GM18511 (cell line): ENCODE data around the gene MAD1L1.

Experiments used
- ATAC-seq: cut with Tn5 transposase; IDR thresholded peaks from one replicate; pipeline ENCODE4 v1.9.1; 2021; ENCODE audit warnings: mild to moderate bottlenecking, moderate library complexity; ENCODE audit not compliant: unreplicated experiment

The MAD1L1 gene

GRCh38 chr7:2219606-2220005 lies 13.1 kb downstream of the MAD1L1 start:
- ATAC-seq = no peak

- no peak for ATAC-seq
These were observed 13.6 kb downstream of the MAD1L1 start for GRCh38 chr7:2219136-2219535.

GRCh38 chr7:2218444-2218785 lies 14.3 kb downstream of the MAD1L1 start:
- no peak for ATAC-seq

GRCh38 chr7:2217716-2218443 lies 14.9 kb downstream of the MAD1L1 start:
- ATAC-seq = no peak

GRCh38 chr7:2217206-2217605 lies 15.5 kb downstream of the MAD1L1 start:
- ATAC-seq = no peak

- no peak for ATAC-seq
These were observed 16.9 kb downstream of the MAD1L1 start for GRCh38 chr7:2215851-2216250.

- ATAC-seq = no peak
These were observed 18.1 kb downstream of the MAD1L1 start for GRCh38 chr7:2214636-2215035.

- ATAC-seq = no peak
These were observed 19.1 kb downstream of the MAD1L1 start for GRCh38 chr7:2213551-2214215.

GRCh38 chr7:2212906-2213305 lies 19.8 kb downstream of the MAD1L1 start:
- ATAC-seq = no peak

- ATAC-seq = no peak
These were observed 20.8 kb downstream of the MAD1L1 start for GRCh38 chr7:2211926-2212325.

- no peak for ATAC-seq
These were observed 21.4 kb downstream of the MAD1L1 start for GRCh38 chr7:2211259-2211880.

GRCh38 chr7:2210551-2211258 lies 22.0 kb downstream of the MAD1L1 start:
- no peak for ATAC-seq

GRCh38 chr7:2209961-2210323 lies 22.8 kb downstream of the MAD1L1 start:
- peak; percentile 20 for ATAC-seq

- peak; percentile 73 for ATAC-seq
These were observed 23.4 kb downstream of the MAD1L1 start for GRCh38 chr7:2209146-2209960.

- no peak for ATAC-seq
These were observed 24.0 kb downstream of the MAD1L1 start for GRCh38 chr7:2208712-2209111.

- ATAC-seq = no peak
These were observed 27.5 kb downstream of the MAD1L1 start for GRCh38 chr7:2205036-2205780.

GRCh38 chr7:2204446-2204845 lies 28.3 kb downstream of the MAD1L1 start:
- no peak for ATAC-seq

GRCh38 chr7:2203766-2204300 lies 28.9 kb downstream of the MAD1L1 start:
- ATAC-seq = peak; percentile 61

- no peak for ATAC-seq
These were observed 29.6 kb downstream of the MAD1L1 start for GRCh38 chr7:2202901-2203765.
